ENCODE data around the gene TCIRG1.

DNA sequence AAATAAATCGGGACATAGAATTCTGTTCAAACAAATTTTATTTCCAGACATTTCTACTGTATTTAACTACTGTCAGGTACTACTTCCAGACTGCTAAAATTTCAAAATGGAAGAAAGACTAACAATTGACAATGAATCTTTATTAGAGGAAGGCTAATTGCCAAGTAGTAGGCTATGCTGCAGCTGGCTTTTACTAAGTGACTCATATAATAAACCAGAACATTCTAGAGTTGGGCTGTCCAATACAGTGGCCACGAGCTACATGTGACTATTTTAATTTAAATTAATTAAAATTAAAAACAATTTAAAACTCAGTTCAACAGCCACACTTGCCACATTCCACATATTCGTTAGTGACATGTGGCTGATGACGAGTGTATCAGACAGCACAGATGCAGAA, 54.7 kb downstream of the TCIRG1 start:
- no peak for TF ChIP-seq CTCF (IDR thresholded peaks at IDR 0.05)
- TF ChIP-seq EZH2 (IDR thresholded peaks at IDR 0.05), result no peak

Measured in neural progenitor cell (in vitro differentiated cells).